ENCODE data around the gene ARHGAP20.

GRCh38 chr11:110606415-110606814 is 105.8 kb downstream of the ARHGAP20 start:
- TF ChIP-seq CTCF (conservative IDR thresholded peaks at IDR 0.05; ENCODE audit: low read depth, low read length) (no peak), EZH2 (IDR thresholded peaks at IDR 0.05; ENCODE audit: low read length, unreplicated experiment) (no peak), EZH2phosphoT487 (IDR thresholded peaks at IDR 0.05; ENCODE audit: borderline replicate concordance, low read length) (no peak)

All from PC-3 (cell line).